NCI-H2171 (cell line): ENCODE measurements around the gene SIM2.
A peak's percentile ranks its signal among the peaks of the same experiment; 100 is the strongest.

Experiments
- DNase-seq: peaks from one replicate; lab custom pipeline; 2025; lab: John Stamatoyannopoulos, UW

SIM2 gene

DNA sequence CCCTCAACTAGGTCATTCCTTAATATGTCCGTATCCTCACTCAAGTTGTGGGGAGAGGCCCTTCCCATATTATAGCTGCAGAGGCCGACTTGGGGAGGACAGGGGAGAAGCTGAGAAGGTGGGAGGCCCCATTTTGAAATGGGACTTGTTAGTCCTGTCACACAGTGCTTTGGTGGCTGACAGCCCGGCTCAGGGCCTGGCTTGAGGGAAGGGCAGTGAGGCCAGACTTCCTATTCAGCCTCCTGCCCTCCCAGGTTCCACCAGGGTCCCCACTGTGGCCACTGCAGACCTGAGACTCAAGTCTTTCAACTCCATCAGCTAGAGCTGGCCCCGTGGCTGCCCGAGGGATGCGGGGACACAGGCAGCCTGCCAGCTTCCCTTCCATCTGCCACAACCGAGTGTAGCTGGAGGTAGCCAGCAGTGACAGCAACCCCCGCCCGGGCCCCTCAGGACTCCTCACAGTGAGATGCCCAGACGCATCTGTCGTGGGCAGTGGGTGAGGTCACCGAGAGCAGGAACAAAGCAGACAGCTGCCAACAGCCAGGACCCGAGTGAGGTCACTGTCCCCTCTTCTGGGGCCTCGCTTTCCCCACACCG is 36.9 kb downstream of the SIM2 start:
- DNase-seq: no peak

DNA sequence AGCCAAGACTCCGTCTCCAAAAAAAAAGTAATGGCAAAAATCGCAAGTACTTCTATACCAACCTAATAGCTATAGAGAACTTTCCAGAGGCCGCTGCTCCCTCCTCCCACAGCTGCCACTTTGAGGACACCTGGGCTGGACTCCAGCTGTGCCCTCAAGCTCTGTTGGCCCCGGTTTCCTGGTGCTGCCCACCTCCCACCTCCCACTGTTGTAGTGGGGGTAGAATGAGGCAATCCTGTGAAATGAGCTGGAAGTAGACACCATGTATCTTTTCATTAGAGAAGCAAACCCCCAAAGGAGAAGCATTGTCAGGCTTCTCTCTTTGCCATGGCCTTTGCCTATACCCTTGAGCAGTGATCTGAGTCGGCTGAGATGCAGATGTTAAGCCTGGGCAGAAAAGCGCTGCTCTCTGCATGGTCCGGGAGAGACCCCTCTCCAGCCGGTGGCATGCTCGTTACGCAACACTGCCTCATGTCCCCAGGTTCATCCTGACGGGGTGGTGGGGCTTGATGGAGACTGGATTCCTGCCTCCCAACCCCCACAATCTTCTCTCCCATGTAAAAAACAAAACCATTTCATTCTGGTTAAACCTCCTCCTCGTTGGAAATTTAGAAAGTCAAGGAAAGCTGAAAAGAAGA is 39.7 kb downstream of the SIM2 start:
- DNase-seq: no peak

DNA sequence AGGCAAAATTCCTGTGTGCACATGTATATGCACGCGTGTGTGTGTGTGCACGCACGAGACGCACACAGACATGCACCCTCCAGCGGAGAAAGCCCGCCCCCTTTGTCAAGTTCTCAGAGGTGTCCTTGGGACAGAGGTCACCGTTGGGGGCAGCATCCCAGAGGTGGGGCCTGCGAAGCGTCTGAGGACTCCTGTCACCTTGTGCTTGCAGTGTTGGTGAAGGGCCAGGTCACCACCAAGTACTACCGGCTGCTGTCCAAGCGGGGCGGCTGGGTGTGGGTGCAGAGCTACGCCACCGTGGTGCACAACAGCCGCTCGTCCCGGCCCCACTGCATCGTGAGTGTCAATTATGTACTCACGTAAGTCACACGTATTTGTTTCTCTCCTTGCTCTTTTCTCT is 42.6 kb downstream of the SIM2 start:
- no peak for DNase-seq

DNA sequence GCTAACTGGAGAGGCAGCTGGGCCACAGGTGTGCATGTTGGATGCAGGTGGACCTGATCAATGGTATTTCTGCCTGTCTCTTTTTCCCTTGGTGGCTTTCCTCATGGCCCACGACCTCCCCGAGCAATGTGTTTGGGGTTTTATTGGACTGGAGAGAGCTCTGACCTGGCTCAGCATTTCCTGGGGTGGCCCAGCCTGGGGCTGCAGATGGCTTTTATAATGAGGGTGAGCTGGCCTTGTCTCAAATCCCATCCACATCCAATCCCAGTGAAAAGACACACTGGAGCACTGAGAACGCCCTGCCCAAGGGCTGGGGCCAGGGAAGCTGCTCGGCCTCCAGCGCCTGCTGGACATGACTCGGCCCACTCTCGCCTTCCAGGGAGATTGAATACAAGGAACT is 44.1 kb downstream of the SIM2 start:
- DNase-seq: no peak

DNA sequence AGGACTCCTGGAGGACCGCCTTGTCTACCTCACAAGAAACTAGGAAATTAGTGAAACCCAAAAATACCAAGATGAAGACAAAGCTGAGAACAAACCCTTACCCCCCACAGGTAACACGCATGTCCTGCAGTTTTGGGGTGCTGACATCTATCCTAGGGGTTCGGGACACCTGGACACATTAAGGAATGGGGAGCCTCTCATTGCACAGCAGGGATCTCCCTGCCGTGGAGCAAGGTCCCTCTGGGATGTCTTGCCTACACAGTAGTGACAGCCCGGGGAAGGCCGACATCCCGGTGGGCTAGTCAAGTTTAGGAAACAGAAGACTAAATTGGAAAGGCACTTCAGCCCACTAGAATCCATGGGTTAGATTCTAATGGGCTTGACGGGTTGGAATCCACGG is 44.5 kb downstream of the SIM2 start:
- no peak for DNase-seq

DNA sequence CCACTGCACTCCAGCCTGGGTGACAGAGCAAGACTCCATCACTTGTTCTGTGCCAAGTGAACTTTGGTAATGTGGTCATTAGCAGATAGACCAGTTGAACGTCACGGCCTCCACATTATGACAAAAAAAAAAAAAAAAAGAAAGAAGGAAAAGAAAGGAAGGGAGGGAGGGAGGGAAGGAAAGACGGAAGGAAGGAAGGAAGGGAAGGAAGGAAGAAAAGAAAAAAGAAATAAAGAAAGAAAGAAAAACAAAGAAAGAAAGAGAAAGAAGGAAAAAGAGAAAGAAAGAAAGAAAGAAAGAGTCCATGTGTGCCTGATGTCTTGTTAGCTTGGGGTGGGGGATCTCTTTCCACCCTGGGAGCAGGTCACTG is 45.3 kb downstream of the SIM2 start:
- DNase-seq: no peak

DNA sequence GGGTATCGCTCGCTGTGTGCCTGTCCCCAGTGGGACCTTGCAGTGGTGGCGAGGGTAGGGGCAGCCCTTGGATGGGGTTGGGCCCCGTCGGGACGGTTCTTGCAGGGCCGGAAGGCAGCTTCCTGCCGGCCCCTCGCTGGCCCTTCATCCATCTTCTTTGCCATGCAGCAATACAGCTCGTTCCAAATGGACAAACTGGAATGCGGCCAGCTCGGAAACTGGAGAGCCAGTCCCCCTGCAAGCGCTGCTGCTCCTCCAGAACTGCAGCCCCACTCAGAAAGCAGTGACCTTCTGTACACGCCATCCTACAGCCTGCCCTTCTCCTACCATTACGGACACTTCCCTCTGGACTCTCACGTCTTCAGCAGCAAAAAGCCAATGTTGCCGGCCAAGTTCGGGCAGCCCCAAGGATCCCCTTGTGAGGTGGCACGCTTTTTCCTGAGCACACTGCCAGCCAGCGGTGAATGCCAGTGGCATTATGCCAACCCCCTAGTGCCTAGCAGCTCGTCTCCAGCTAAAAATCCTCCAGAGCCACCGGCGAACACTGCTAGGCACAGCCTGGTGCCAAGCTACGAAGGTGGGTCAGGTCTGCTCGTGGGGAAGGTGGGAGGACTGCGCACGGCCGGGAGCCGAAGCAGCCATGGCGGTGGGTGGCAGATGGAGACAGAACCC is 45.8 kb downstream of the SIM2 start:
- DNase-seq: no peak

DNA sequence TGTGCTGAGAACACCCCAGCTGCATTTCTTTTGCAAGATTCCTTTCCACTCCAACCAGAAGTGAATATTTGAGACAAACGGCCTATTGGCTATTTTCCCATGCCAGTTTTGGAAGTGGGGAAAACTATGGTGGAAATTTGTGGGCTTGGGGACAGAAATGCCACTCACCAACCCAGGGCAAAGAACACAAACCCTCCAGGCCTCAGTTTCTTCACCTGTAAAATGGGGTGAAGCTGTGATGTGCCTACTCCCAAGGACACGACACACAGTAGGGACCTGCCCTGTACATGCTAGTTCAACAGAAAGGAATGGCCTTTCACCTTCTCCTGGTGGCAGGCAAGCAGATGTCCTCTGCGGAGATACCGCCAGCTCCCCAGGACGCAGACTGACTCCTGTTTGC is 46.5 kb downstream of the SIM2 start:
- DNase-seq: no peak

DNA sequence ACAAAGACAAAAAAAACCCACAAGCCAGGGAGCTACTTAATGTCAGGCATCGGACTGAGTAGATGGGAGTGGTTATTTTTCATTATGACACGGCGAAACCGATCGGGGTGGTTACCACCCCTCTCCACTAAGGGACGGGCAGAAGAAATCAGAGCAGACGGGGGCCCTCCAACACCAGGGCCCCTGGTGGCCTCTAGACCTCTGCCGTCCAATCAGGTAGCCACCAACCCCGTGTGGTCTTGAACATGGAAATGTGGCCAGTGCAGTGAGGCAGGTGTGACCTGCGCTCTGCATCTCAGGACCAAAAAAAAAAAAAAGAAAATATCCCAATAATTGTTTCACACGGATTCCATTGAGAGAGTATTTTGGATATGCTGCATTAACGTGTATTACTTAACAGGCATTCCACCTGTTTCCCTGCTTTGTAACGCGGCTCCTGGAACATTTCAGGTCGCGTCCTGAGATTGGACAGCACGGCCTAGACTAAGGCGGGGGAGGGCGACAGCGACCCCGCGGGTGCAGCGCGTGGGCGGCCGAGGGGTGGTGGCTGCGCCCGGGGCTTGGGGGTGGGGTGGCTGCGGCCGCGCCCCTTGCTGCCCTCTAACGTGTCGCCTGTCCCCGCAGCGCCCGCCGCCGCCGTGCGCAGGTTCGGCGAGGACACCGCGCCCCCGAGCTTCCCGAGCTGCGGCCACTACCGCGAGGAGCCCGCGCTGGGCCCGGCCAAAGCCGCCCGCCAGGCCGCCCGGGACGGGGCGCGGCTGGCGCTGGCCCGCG is 48.3 kb downstream of the SIM2 start:
- DNase-seq: no peak

DNA sequence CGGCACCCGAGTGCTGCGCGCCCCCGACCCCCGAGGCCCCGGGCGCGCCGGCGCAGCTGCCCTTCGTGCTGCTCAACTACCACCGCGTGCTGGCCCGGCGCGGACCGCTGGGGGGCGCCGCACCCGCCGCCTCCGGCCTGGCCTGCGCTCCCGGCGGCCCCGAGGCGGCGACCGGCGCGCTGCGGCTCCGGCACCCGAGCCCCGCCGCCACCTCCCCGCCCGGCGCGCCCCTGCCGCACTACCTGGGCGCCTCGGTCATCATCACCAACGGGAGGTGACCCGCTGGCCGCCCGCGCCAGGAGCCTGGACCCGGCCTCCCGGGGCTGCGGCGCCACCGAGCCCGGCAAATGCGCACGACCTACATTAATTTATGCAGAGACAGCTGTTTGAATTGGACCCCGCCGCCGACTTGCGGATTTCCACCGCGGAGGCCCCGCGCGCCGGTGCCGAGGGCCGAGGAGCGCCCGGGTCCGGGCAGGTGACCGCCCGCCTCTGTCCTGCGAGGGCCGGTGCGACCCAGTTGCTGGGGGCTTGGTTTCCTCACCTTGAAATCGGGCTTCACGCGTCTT is 49.0 kb downstream of the SIM2 start:
- DNase-seq: peak; percentile 31

DNA sequence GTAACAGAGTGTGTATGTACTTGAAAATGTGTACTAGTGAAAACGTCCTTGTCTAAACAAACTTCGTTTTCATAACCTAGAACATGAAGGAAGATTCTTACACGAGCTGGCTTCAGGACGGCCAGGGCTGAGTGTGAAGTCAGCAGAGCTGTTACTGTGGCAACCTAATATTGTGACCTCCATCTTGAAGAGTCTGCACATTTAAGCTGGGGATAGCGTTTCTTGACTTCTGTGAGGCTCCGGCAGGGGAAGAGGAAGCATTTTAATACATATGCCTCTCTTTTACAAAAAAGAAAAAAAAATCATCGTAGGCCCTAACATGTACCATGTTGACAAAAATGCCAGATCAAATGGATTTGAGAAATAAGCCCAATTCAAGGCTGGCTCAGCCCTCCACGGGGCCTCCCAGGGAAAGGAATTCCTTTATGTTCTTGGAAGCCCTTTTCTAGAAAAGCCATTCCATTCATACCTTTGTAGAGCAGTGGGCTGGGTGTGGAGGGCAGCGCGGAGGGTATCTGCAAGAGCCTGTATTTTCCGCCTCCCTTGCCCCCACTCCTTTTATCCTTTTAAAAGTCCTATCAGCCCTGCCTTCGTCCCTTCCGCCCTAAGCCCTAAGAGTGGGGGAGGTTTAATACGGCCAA is 51.1 kb downstream of the SIM2 start:
- DNase-seq: no peak

DNA sequence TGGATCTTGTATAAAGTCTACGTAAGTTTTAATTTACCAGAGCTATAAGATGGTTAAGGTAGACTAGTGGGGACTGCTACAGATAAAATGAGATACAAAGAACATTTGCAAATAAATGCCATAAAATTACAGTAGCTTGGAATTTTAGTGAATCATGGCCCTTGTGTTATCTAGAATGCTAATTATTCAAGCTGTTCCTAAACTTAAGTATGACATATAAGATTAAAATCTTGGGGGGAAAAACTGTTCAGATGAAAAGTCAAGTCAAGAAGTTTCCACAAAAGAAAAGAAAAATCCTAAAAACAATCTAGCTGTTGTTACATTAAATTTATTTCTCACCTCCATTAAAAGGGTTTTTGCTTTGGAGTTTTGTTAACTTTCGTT is 51.7 kb downstream of the SIM2 start:
- no peak for DNase-seq

DNA sequence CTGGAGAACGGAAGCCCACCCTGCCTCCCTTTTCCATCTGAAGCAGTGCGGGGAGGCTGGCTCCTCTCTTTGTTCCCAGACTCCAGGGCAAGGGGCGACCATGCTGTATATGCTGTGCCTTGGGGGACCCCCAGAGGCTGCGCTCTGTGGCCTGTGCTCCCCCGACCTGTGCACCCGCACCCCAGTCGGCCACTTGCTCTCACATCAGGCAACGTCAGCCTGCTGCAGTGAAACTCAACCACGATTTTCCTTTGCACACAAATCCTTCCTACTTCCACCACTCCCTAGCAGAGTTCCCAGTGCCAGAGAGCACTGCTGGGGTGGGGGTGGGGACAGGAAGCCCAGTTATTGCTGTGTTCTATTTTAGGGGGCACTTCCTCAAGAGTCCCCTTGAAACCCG is 52.5 kb downstream of the SIM2 start:
- no peak for DNase-seq

DNA sequence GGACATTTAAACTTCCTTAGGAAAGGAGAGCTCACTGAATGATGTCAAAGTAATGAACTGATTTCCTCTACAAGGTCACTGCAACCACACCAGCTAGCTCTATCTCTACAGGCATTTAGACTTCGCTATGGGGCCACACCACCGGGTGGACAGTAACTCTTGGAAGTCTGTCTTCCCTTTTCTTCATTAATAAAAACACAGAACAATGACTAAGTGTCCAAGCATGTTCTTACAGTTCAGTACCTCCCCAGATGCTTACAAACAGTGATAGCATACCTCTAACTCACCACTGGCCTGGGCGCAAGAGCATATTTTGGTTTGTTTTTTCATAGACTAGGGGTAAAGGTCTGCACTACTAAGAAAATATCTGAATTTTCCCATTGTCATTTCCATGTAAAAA is 54.6 kb downstream of the SIM2 start:
- no peak for DNase-seq

DNA sequence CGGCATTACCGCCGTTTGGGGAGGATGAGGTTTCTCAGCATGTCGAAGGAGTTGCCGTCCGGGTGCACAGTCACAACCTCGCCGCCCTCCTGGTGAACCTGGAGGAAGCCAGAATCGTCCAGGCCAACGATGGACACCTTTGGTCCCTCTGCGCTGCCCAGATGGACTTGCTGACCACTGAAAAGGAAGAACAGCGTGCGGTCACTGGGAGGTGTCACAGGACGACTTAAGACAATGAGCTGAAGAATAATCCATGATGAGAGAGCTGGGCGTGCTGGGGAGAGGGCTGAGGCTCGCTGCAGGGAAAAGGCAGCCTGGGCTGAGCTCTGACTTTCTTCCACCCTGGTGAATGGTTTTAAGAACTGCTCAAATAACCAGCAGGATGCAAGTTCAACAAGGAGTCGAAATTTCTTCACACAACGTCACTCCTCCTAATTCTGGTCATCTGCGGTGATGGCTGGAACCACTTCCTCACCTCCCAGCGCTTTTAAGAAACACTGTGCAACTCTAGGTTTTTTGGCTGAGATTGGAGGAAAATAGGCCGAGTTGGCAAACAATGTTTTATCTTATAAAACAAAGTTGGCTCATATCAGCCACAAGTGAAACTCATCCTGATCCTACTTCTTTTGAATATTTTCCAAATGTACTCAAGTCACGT is 55.5 kb downstream of the SIM2 start:
- DNase-seq: no peak

DNA sequence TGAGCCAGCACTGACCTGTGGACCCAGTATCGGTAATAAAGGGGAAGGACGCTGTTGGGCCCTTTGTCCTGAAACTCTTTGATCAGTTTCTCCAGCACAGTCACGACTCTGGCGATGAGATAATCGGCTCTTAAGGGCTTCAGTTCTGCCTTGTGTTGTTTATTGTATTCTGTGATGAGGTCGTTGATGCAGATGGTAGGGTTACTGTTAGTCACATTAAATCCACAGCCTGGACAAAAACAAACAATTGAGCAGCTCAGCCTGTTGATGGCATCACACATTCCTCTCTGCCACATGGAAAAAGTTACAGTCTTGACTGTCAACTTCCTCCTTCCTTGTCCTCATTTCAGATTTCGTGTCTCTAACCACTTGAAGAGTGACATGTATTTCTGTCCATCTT is 57.6 kb downstream of the SIM2 start:
- no peak for DNase-seq

DNA sequence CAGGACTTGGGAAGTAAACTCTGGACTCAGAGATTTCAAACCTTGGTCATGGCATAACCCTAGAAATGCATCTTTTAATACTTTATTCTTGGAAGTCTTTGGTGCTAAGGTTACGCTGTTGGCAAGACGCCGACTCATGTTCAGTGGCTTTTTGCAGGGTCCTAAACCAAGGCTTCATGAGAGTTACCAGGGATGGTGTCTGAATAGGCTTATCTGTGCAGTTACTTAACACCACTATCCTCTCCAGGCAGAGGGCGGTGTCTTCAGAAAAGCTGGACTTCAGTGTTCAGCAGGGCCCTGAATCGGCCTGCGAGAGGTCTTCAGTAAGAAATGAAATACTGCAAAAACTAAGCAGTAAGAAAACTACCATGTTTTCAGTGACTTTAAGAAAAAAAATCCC is 58.3 kb downstream of the SIM2 start:
- no peak for DNase-seq

DNA sequence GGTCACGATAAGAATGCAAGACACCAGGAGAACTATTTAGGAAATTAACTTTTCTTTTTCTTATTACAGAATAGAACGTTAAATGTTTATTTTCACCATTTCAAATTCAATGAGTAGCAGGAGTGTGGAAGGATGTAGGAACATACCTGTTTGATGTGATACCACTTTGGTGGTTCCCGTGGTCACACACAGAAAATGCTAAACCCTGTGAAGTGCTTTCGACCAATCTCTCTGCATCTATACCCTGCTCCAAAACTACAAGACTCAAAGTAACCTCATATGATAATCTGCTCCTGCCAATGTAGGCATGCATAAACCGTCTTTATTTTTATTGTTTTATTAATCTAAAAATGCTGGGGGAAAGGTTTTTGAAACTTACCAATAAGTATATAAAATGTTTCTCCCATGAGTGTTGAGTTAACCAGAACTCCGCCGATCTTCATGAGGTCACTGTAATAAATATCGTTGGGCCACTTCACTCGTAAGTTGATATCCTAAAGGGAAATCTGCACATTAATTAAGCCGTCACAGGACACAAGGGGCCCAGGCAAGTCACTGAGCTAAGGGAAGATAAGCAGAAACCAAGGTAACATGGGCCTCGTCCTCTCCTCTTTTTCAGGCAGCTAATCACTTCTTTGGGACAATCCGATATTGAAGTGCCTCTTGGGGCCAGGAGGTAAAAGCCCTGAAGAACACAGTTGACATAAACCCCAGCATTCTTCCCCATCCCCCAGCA is 60.6 kb downstream of the SIM2 start:
- DNase-seq: no peak

DNA sequence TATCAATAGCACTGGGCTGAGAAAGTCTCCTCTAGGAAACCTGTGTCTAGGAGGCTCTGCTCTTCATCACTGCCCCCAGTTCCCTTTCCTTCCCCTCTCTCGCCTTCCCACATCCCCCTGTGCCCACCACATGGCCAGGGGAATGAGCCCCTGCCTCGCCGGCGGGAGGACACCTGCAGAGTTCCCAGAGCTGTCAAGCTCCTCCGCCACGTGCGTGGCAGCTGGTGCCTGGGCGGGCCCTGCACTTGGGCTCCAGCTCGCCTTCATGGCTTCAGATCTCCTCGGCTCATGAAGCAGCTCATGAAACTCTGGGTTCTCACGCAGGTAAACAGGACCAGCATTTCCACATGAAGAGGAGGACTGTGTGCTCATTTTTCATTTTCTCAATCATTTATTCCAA is 62.8 kb downstream of the SIM2 start:
- no peak for DNase-seq

DNA sequence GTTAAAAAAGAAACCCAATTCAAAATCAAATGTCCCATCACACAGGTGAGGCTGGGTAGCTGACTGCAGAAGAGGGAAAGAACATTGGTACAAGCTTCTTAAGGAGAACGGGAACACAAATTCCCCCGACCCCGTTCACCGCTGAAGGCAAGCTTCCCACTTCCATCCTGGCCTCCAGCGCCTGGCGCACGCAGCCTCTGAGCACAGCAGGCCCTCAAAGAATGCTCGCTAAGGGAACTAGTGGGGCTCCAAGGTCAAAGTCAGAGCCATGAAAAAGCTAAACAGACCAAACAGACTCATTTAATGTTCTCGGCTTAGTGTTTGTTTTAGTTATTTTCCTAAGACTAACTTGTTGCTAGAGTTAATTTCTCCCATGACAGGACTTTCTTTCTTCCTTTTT is 63.7 kb downstream of the SIM2 start:
- no peak for DNase-seq

DNA sequence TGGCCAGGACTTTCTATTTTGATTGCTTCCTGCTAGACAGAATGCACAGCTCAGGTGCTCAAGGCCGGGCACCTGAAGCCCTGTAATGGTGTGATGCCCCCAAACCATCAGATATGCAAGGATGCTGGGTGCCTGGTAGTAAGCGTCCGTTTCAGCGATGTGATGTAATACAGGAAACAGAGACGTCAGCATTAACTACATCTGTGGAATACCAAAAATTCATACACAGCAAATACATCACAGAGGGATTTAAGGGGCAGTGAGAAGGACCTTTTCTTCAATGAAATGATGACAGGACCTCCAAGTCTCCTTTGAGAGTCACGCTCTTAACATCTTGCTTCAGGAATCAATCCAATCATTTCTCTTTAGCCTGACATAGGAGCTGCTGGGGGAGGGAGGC is 64.4 kb downstream of the SIM2 start:
- no peak for DNase-seq
